Mesendoderm (in vitro differentiated cells): ENCODE results near the gene SEH1L.
"Not testable (repeated sequence)": the region's sequence is repeated elsewhere in the genome, so short reads cannot be mapped to it uniquely, and the experiment has no call there.

Experiments used
- DNase-seq: peaks from one replicate; pipeline ENCODE4 v3.0.0; 2013
- H2AK5ac ChIP-seq: 2 replicates; pipeline ENCODE4 v1.6.1; 2013; ENCODE audit warnings: low read length, inconsistent platforms
- H2BK120ac ChIP-seq: 2 replicates; pipeline ENCODE4 v1.6.1; 2013; ENCODE audit warnings: low read depth, mild to moderate bottlenecking, low read length, moderate library complexity, mixed read lengths
- H2BK15ac ChIP-seq: replicated peaks from 2 replicates; pipeline ENCODE4 v1.6.1; 2013; ENCODE audit warnings: low read depth, mild to moderate bottlenecking, moderate library complexity
- H2BK5ac ChIP-seq: 2 replicates; pipeline ENCODE4 v1.6.1; 2013; ENCODE audit warnings: low read length, inconsistent platforms
- H3K18ac ChIP-seq: 2 replicates; pipeline ENCODE4 v1.6.1; 2013; ENCODE audit warnings: mild to moderate bottlenecking, low read length, mixed read lengths
- H3K23ac ChIP-seq: one replicate; pipeline ENCODE4 v1.6.1; 2013; ENCODE audit warnings: low read length
- H3K27ac ChIP-seq: 2 replicates; pipeline ENCODE4 v1.5.1; 2013; ENCODE audit warnings: low read depth, mild to moderate bottlenecking, inconsistent platforms, low read length, moderate library complexity
- H3K27me3 ChIP-seq: 2 replicates; pipeline ENCODE4 v1.6.1; 2013; ENCODE audit warnings: low read length, control low read depth, mild to moderate bottlenecking, inconsistent platforms; ENCODE audit not compliant: insufficient read depth, poor library complexity
- H3K36me3 ChIP-seq: 2 replicates; pipeline ENCODE4 v1.6.1; 2013; ENCODE audit warnings: low read length, inconsistent platforms; ENCODE audit not compliant: control insufficient read depth, insufficient read depth
- H3K4ac ChIP-seq: one replicate; pipeline ENCODE4 v1.6.1; 2013; ENCODE audit warnings: low read depth, mild to moderate bottlenecking, low read length, moderate library complexity
- H3K4me1 ChIP-seq: 2 replicates; pipeline ENCODE4 v1.6.1; 2013; ENCODE audit warnings: low read depth, low read length, inconsistent platforms; ENCODE audit not compliant: control insufficient read depth
- H3K4me2 ChIP-seq: 2 replicates; pipeline ENCODE4 v1.6.1; 2013; ENCODE audit warnings: low read length
- H3K4me3 ChIP-seq: 2 replicates; pipeline ENCODE4 v1.5.1; 2013; ENCODE audit warnings: mild to moderate bottlenecking, low read length
- H3K56ac ChIP-seq: one replicate; pipeline ENCODE4 v1.6.1; 2013; ENCODE audit warnings: low read length
- H3K79me1 ChIP-seq: 2 replicates; pipeline ENCODE4 v1.6.1; 2013; ENCODE audit warnings: low read length, inconsistent platforms
- H3K79me2 ChIP-seq: 2 replicates; pipeline ENCODE4 v1.6.1; 2013; ENCODE audit warnings: mild to moderate bottlenecking, low read length; ENCODE audit not compliant: control insufficient read depth, insufficient read depth
- H3K9ac ChIP-seq: 2 replicates; pipeline ENCODE4 v1.6.1; 2013; ENCODE audit warnings: low read length, inconsistent platforms
- H4K5ac ChIP-seq: one replicate; pipeline ENCODE4 v1.6.1; 2013; ENCODE audit warnings: low read length
- H4K8ac ChIP-seq: one replicate; pipeline ENCODE4 v1.6.1; 2013; ENCODE audit warnings: low read depth, mild to moderate bottlenecking, control low read depth, low read length, moderate library complexity
- WGBS: extraction: QIAGEN DNeasy Blood & Tissue Kit; methylation state at CpG from one replicate; pipeline ENCODE4 v1.1.7; 2013; ENCODE audit warnings: low lambda C conversion rate, missing lambda C conversion rate; ENCODE audit not compliant: insufficient coverage; ENCODE audit errors: extremely low coverage; 5-methylcytosine and 5-hydroxymethylcytosine counted together

Gene SEH1L

DNA sequence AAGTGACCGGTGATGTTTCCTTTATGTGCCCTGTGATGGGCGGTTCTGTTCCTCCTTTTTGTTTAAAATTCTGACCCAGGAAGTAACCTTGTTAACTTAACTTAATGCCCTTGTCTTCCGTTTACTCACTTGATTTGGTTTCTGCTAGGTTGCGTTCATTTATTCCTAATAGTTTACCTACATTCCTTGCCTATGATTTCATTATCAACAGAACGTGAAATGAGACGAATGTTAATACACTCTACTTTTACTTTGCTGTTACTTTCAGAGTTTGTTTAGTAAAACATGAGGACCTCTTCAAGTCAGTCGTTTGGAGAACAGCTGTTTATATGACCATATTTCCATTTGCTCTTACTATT is 44.0 kb downstream of the SEH1L start:
- peaks cover 28% of the 10 kb centered on the region for H3K4me1 ChIP-seq
- H2BK120ac ChIP-seq, result no peak overlapping the region

DNA sequence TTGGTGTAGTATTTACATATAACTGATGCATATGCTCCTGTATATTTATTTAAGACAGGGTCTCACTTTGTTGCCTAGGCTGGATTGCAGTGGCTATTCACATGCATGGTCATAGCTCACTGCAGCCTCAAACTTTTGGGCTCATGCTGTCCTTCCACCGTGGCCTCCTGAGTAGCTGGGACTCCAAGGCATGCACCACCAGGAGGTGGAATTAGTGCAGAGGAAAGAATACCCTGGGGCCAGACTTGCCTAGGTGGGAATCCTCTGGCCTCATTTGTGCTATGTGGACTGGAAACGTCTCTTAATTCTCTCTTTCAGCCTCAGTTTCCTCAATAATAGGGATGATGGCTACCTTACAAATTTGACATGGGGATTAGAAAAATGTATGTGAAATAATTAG is 45.6 kb downstream of the SEH1L start:
- Histone ChIP-seq H3K27me3 (no peaks in the 10 kb centered on the region), H3K36me3 (no peaks in the 10 kb centered on the region), H2AK5ac (no peak overlapping the region), H3K4me1 (peaks cover 30% of the 10 kb centered on the region), H3K79me2 (peaks cover 55% of the 10 kb centered on the region), H2BK15ac (no peak overlapping the region), H3K27ac (no peak overlapping the region), H3K4me3 (no peak overlapping the region), H3K18ac (no peak overlapping the region), H4K8ac (no peak overlapping the region), H2BK120ac (no peak overlapping the region), H2BK5ac (no peak overlapping the region), H3K56ac (no peak overlapping the region), H3K23ac (no peak overlapping the region), H3K4me2 (no peak overlapping the region), H4K5ac (no peak overlapping the region), H3K9ac (no peak overlapping the region), H3K4ac (no peak overlapping the region), H3K79me1 (peaks cover 25% of the 10 kb centered on the region)
- DNase-seq, result peak; percentile 76
- no CpG with 5 or more reads among the region's 2 CpGs for WGBS

More for the DNA sequence above, 44.0 kb downstream of the SEH1L start:
- peak overlapping the region; percentile 56 for H3K4me2 ChIP-seq
- no peaks in the 10 kb centered on the region for H3K36me3 ChIP-seq
- no peak overlapping the region for H4K5ac ChIP-seq
- H2BK5ac ChIP-seq, result peak overlapping the region; percentile 58
- H3K23ac ChIP-seq, result peak overlapping the region; percentile 17
- peak overlapping the region; percentile 97 for H3K9ac ChIP-seq
- H3K79me2 ChIP-seq, result peaks cover 45% of the 10 kb centered on the region
- no CpG with 5 or more reads among the region's 7 CpGs for WGBS
- H4K8ac ChIP-seq, result no peak overlapping the region
- peak overlapping the region; percentile 89 for H3K27ac ChIP-seq
- no peak overlapping the region for H3K4ac ChIP-seq
- H3K56ac ChIP-seq, result peak overlapping the region; percentile 100
- peaks cover 22% of the 10 kb centered on the region for H3K79me1 ChIP-seq
- no peaks in the 10 kb centered on the region for H3K27me3 ChIP-seq
- H2BK15ac ChIP-seq, result no peak overlapping the region
- H2AK5ac ChIP-seq, result no peak overlapping the region
- peak overlapping the region; percentile 10 for H3K18ac ChIP-seq
- peak overlapping the region; percentile 80 for H3K4me3 ChIP-seq
- no peak for DNase-seq

- no peak overlapping the region for H3K4me2 ChIP-seq
- H2AK5ac ChIP-seq, result no peak overlapping the region
- no peaks in the 10 kb centered on the region for H3K27me3 ChIP-seq
- peaks cover 24% of the 10 kb centered on the region for H3K79me1 ChIP-seq
- H2BK5ac ChIP-seq, result no peak overlapping the region
- no peak overlapping the region for H4K5ac ChIP-seq
- H3K4me1 ChIP-seq, result peaks cover 19% of the 10 kb centered on the region
- no peak overlapping the region for H4K8ac ChIP-seq
- H2BK15ac ChIP-seq, result no peak overlapping the region
- H2BK120ac ChIP-seq, result no peak overlapping the region
- H3K18ac ChIP-seq, result no peak overlapping the region
- no peaks in the 10 kb centered on the region for H3K36me3 ChIP-seq
- no CpG with 5 or more reads among the region's 2 CpGs for WGBS
- no peak overlapping the region for H3K4ac ChIP-seq
- H3K4me3 ChIP-seq, result no peak overlapping the region
- no peak overlapping the region for H3K23ac ChIP-seq
- no peak overlapping the region for H3K56ac ChIP-seq
- peaks cover 55% of the 10 kb centered on the region for H3K79me2 ChIP-seq
- H3K9ac ChIP-seq, result no peak overlapping the region
- H3K27ac ChIP-seq, result no peak overlapping the region
- DNase-seq, result no peak
Measured at GRCh38 chr18:12995424-12995823, 47.6 kb downstream of the SEH1L start.

DNA sequence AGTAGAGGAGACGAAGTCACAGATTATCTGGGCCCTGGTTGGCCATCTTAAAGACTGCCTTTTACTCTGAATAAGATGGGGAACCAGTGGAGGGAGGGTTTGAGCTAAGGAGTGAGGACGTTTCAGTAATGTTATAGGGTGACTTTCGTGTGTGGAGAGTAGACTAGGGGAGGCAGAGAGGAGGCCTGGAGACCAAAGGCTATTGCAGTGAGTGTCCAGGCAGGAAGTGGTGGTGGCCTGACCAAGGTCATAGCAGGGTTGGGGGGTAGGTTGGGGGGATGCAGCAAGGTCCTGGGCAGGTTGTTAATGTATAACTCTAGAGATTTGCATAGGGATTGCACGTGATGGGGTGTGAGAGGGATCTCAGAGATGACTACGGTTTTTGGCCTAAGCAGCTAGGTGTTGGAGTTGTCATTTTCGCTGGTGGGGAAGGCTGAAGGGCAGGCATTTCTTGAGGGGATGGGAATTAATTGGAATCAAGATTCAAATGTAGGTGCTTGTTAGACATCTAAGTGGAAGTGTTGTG is 48.2 kb downstream of the SEH1L start:
- H2BK15ac ChIP-seq, result no peak overlapping the region
- no peak overlapping the region for H3K56ac ChIP-seq
- DNase-seq, result no peak
- no peak overlapping the region for H2BK120ac ChIP-seq
- H3K4ac ChIP-seq, result no peak overlapping the region
- no peaks in the 10 kb centered on the region for H3K27me3 ChIP-seq
- no peak overlapping the region for H3K4me2 ChIP-seq
- H3K4me1 ChIP-seq, result peaks cover 18% of the 10 kb centered on the region
- no peak overlapping the region for H3K9ac ChIP-seq
- no peak overlapping the region for H3K27ac ChIP-seq
- WGBS, result no CpG with 5 or more reads among the region's 6 CpGs
- peaks cover 55% of the 10 kb centered on the region for H3K79me2 ChIP-seq
- H3K36me3 ChIP-seq, result no peaks in the 10 kb centered on the region
- H3K4me3 ChIP-seq, result no peak overlapping the region
- no peak overlapping the region for H4K5ac ChIP-seq
- no peak overlapping the region for H2AK5ac ChIP-seq
- peaks cover 24% of the 10 kb centered on the region for H3K79me1 ChIP-seq
- no peak overlapping the region for H2BK5ac ChIP-seq
- H3K23ac ChIP-seq, result no peak overlapping the region
- no peak overlapping the region for H4K8ac ChIP-seq
- no peak overlapping the region for H3K18ac ChIP-seq

GRCh38 chr18:12996661-12997292 is 49.0 kb downstream of the SEH1L start:
- H3K36me3 ChIP-seq, result no peaks in the 10 kb centered on the region
- no peak overlapping the region for H2AK5ac ChIP-seq
- H3K4me1 ChIP-seq, result peaks cover 18% of the 10 kb centered on the region
- peak overlapping the region; percentile 10 for H3K23ac ChIP-seq
- no peak for DNase-seq
- H3K4me2 ChIP-seq, result no peak overlapping the region
- no peak overlapping the region for H3K4me3 ChIP-seq
- no peak overlapping the region for H4K5ac ChIP-seq
- H3K79me1 ChIP-seq, result peaks cover 24% of the 10 kb centered on the region
- H3K4ac ChIP-seq, result no peak overlapping the region
- H3K18ac ChIP-seq, result no peak overlapping the region
- H3K27me3 ChIP-seq, result no peaks in the 10 kb centered on the region
- no CpG with 5 or more reads among the region's 10 CpGs for WGBS
- H2BK120ac ChIP-seq, result no peak overlapping the region
- H2BK15ac ChIP-seq, result no peak overlapping the region
- H3K9ac ChIP-seq, result no peak overlapping the region
- H4K8ac ChIP-seq, result no peak overlapping the region
- H3K79me2 ChIP-seq, result peaks cover 52% of the 10 kb centered on the region
- H3K27ac ChIP-seq, result no peak overlapping the region
- peak overlapping the region; percentile 46 for H3K56ac ChIP-seq
- no peak overlapping the region for H2BK5ac ChIP-seq

DNA sequence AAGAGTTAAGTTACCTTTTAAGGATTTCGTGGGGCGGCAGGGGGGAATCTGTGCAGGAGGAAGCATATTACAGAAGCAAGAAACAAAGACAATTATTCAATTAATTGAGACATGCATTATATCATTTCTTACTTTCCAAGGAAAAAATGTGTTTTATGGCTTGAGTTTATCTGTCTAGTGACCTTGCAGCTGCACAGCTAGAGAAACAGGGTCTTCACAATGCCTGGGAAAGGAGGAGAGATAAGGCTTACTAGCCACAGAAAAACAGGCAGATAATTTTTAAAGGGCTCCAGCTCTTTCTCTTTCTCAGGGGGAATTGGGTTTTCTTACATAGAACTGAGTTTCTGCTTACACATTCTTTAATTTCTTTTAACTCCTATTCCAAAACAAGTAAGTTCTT is 49.5 kb downstream of the SEH1L start:
- not testable (repeated sequence) for H3K27ac ChIP-seq, H3K9ac ChIP-seq, H3K18ac ChIP-seq, H2BK15ac ChIP-seq, H2BK120ac ChIP-seq, H4K5ac ChIP-seq, DNase-seq, H3K36me3 ChIP-seq, H2BK5ac ChIP-seq, H2AK5ac ChIP-seq, H3K4me2 ChIP-seq, H4K8ac ChIP-seq, H3K4me3 ChIP-seq, H3K23ac ChIP-seq, H3K56ac ChIP-seq, H3K4ac ChIP-seq, H3K27me3 ChIP-seq
- Histone ChIP-seq H3K4me1 (peaks cover 18% of the 10 kb centered on the region), H3K79me2 (peaks cover 48% of the 10 kb centered on the region), H3K79me1 (peaks cover 24% of the 10 kb centered on the region)
- no CpG with 5 or more reads among the region's 2 CpGs for WGBS
